ENCODE data around the gene MZT2B. TPM values are rescaled to one million over a fixed set of nuclear protein-coding genes. Genes with fewer than 3 reads are reported as not detected.
A peak's percentile ranks its signal among the peaks of the same experiment; 100 is the strongest.
"Not testable (repeated sequence)": the region's sequence is repeated elsewhere in the genome, so short reads cannot be mapped to it uniquely, and the experiment has no call there.

Gene MZT2B
- polyA plus RNA-seq, 3 donors: 28.8 to 66.8 (median 64.9) TPM

GRCh38 chr2:130156624-130157004, 25.4 kb upstream of the MZT2B start:
- H3K4me1 ChIP-seq (ENCODE audit: control insufficient read depth in 1 of 2, insufficient read depth in 2 of 2, low read length in 2 of 2): no peaks in the 10 kb centered on the region
- Mint-ChIP-seq H3K9me3 (no peaks in the 10 kb centered on the region), H3K27ac (peak overlapping the region in 1 of 7 donors; percentile 66), H3K4me1 (peaks cover 6% of the 10 kb centered on the region), H3K27me3 (ENCODE audit: low read depth in 3 of 3) (peaks cover 0 to 1% (median 0%) of the 10 kb centered on the region in 3 donors), H3K4me3 (no peak overlapping the region), H3K36me3 (peaks cover 39 to 91% of the 10 kb centered on the region in 2 donors)
- no peak for TF ChIP-seq CTCF (IDR thresholded peaks at IDR 0.05)
- no peaks in the 10 kb centered on the region for H3K79me2 ChIP-seq (ENCODE audit: insufficient read depth, low read length)
- H3K27me3 ChIP-seq (ENCODE audit: control insufficient read depth in 2 of 2, insufficient read depth in 2 of 2, low read length in 2 of 2): no peaks in the 10 kb centered on the region
- H4K20me1 ChIP-seq (ENCODE audit: insufficient read depth, low read length): no peaks in the 10 kb centered on the region
- WGBS (ENCODE audit: insufficient coverage): 100% methylated on average over 5 of the region's 9 CpGs
- no peak overlapping the region for H2AFZ ChIP-seq (ENCODE audit: insufficient read depth, low read depth, low read length, poor library complexity, severe bottlenecking)
- no peak overlapping the region for H3K9ac ChIP-seq (ENCODE audit: insufficient read depth, low read length, poor library complexity, severe bottlenecking)
- intact Hi-C loops (cut with micrococcal nuclease): no loop called here
- H3K36me3 ChIP-seq (replicated peaks in 1 of 2; ENCODE audit: control insufficient read depth in 1 of 2, insufficient read depth in 2 of 2, low read length in 2 of 2): peaks cover 49 to 59% of the 10 kb centered on the region in 2 donors
- no peak overlapping the region for H3K27ac ChIP-seq (ENCODE audit: low read depth in 1 of 2, low read length in 2 of 2)
- no peak for DNase-seq
- H3K9me3 ChIP-seq (replicated peaks in 1 of 2; ENCODE audit: control insufficient read depth in 1 of 2, insufficient read depth in 1 of 2, low read length in 2 of 2): no peaks in the 10 kb centered on the region
- no peak overlapping the region for H3K4me2 ChIP-seq (replicated peaks; ENCODE audit: extremely low read depth, low read length, poor library complexity, severe bottlenecking)
- H3K4me3 ChIP-seq (replicated peaks in 1 of 3; ENCODE audit: low read depth in 2 of 3, low read length in 3 of 3): no peak overlapping the region

- H3K9me3 Mint-ChIP-seq; H3K9ac ChIP-seq (ENCODE audit: insufficient read depth, low read length, poor library complexity, severe bottlenecking); intact Hi-C loops (cut with micrococcal nuclease); H3K4me1 ChIP-seq (ENCODE audit: control insufficient read depth in 1 of 2, insufficient read depth in 2 of 2, low read length in 2 of 2); H3K4me3 ChIP-seq (replicated peaks in 1 of 3; ENCODE audit: low read depth in 2 of 3, low read length in 3 of 3); H3K27me3 ChIP-seq (ENCODE audit: control insufficient read depth in 2 of 2, insufficient read depth in 2 of 2, low read length in 2 of 2); H3K79me2 ChIP-seq (ENCODE audit: insufficient read depth, low read length); H2AFZ ChIP-seq (ENCODE audit: insufficient read depth, low read depth, low read length, poor library complexity, severe bottlenecking); H4K20me1 ChIP-seq (ENCODE audit: insufficient read depth, low read length); H3K4me2 ChIP-seq (replicated peaks; ENCODE audit: extremely low read depth, low read length, poor library complexity, severe bottlenecking); H3K27me3 Mint-ChIP-seq (ENCODE audit: low read depth in 3 of 3); DNase-seq; H3K27ac ChIP-seq (ENCODE audit: low read depth in 1 of 2, low read length in 2 of 2); H3K4me1 Mint-ChIP-seq; H3K9me3 ChIP-seq (replicated peaks in 1 of 2; ENCODE audit: control insufficient read depth in 1 of 2, insufficient read depth in 1 of 2, low read length in 2 of 2); H3K4me3 Mint-ChIP-seq: not testable (repeated sequence)
- WGBS (ENCODE audit: insufficient coverage): 78% methylated on average over 4 of the region's 12 CpGs
- H3K27ac Mint-ChIP-seq: peak overlapping the region in 1 of 7 donors; percentile 68
- peaks cover 47 to 53% of the 10 kb centered on the region in 2 donors for H3K36me3 ChIP-seq (replicated peaks in 1 of 2; ENCODE audit: control insufficient read depth in 1 of 2, insufficient read depth in 2 of 2, low read length in 2 of 2)
- H3K36me3 Mint-ChIP-seq: peaks cover 37 to 89% of the 10 kb centered on the region in 2 donors
These were observed 24.7 kb upstream of the MZT2B start for GRCh38 chr2:130157354-130157753.

GRCh38 chr2:130157825-130158514, 24.1 kb upstream of the MZT2B start:
- H3K4me1 Mint-ChIP-seq; H3K27me3 Mint-ChIP-seq (ENCODE audit: low read depth in 3 of 3); H3K4me2 ChIP-seq (replicated peaks; ENCODE audit: extremely low read depth, low read length, poor library complexity, severe bottlenecking); H3K9me3 ChIP-seq (replicated peaks in 1 of 2; ENCODE audit: control insufficient read depth in 1 of 2, insufficient read depth in 1 of 2, low read length in 2 of 2); H3K4me3 ChIP-seq (replicated peaks in 1 of 3; ENCODE audit: low read depth in 2 of 3, low read length in 3 of 3); H3K9me3 Mint-ChIP-seq; H3K27me3 ChIP-seq (ENCODE audit: control insufficient read depth in 2 of 2, insufficient read depth in 2 of 2, low read length in 2 of 2); H3K9ac ChIP-seq (ENCODE audit: insufficient read depth, low read length, poor library complexity, severe bottlenecking); H2AFZ ChIP-seq (ENCODE audit: insufficient read depth, low read depth, low read length, poor library complexity, severe bottlenecking); H3K4me3 Mint-ChIP-seq; intact Hi-C loops (cut with micrococcal nuclease); H3K4me1 ChIP-seq (ENCODE audit: control insufficient read depth in 1 of 2, insufficient read depth in 2 of 2, low read length in 2 of 2); H4K20me1 ChIP-seq (ENCODE audit: insufficient read depth, low read length); H3K79me2 ChIP-seq (ENCODE audit: insufficient read depth, low read length); H3K27ac ChIP-seq (ENCODE audit: low read depth in 1 of 2, low read length in 2 of 2): not testable (repeated sequence)
- H3K36me3 Mint-ChIP-seq: peaks cover 40 to 89% of the 10 kb centered on the region in 2 donors
- peak overlapping the region in 5 of 7 donors; percentile 50 to 76 (median 59) for H3K27ac Mint-ChIP-seq
- peaks cover 49 to 53% of the 10 kb centered on the region in 2 donors for H3K36me3 ChIP-seq (replicated peaks in 1 of 2; ENCODE audit: control insufficient read depth in 1 of 2, insufficient read depth in 2 of 2, low read length in 2 of 2)
- DNase-seq: peak in 1 of 3 donors; percentile 46
- 27% methylated on average over 8 of the region's 13 CpGs for WGBS (ENCODE audit: insufficient coverage)

Data from CD14-positive monocyte (primary cell).